GM19438 (cell line): Measurements from ENCODE around the gene CALN1.
"Not testable (repeated sequence)": the region's sequence is repeated elsewhere in the genome, so short reads cannot be mapped to it uniquely, and the experiment has no call there.

Experiments used
- ATAC-seq: cut with Tn5 transposase; IDR thresholded peaks from one replicate; pipeline ENCODE4 v1.9.1; 2021; ENCODE audit warnings: low read depth; ENCODE audit not compliant: unreplicated experiment

Gene CALN1

DNA sequence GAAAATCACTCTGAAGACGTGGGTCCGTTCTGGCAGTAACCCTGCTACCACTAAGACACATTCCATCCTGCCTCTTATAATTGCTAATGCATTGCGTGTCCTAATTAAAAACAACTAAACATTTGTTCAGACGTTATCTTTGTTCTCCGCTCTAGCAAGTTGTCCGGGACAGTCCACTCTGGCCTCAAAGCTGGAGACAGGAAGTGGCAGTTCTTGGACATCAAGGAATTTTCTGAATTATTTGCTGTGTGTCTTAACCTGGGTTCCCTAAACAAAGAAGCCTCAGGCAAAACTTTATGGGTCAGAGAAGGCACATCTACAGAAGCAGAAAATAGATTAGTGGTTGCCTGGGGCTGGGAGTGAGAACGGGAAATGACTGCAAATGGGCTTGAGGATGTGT, 199.1 kb downstream of the CALN1 start:
- ATAC-seq: no peak

DNA sequence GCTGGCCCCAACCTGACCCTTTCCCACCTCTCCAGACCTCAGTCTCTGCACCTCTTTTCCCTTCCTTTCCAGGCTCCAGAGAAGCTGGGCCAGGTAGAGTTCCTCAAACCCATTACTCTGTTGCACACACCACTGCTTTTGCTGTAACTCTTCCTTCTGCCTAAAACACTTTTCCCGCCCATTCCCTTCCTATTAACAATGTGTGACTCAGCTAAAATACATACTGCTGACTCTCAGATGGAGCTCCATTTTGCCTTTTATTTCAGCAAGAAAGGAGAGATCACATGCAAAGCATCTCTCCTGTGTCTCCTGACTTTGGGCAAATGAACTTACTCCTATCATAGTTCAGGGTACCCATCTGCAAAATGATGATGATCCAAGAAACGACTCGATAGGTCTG, 201.0 kb downstream of the CALN1 start:
- ATAC-seq: no peak

DNA sequence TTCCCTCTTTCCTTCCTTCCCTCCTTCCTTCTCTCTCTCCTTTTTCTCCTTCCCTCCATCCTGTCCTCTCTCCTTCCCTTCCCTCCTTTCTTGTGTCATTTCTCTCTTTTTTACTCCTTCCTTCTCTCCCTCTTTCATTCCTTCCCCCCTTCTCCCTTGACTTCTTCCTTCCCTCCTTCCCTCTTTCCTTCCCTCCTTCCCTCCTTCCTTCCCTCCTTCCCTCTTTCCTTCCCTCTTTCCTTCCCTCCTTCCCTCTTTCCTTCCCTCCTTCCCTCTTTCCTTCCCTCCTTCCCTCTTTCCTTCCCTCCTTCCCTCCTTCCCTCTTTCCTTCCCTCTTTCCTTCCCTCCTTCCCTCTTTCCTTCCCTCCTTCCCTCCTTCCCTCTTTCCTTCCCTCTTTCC, 203.1 kb downstream of the CALN1 start:
- not testable (repeated sequence) for ATAC-seq

DNA sequence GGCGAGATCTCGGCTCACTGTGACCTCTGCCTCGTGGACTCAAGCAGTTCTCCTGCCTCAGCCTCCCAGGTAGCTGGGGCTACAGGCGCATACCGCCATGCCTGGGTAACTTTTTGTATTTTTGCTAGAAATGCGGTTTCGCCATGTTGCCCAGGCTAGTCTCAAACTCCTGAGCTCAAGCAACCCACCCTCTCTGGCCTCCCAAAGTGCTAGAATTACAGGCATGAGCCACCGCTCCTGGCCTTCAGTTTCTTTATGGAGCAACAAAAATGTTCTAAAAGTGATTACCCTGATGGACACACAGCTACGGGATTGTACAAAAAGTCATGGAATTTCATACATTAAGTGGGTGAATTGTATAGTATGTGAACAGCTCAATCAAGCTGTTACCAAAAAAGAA, 216.0 kb downstream of the CALN1 start:
- ATAC-seq: no peak

DNA sequence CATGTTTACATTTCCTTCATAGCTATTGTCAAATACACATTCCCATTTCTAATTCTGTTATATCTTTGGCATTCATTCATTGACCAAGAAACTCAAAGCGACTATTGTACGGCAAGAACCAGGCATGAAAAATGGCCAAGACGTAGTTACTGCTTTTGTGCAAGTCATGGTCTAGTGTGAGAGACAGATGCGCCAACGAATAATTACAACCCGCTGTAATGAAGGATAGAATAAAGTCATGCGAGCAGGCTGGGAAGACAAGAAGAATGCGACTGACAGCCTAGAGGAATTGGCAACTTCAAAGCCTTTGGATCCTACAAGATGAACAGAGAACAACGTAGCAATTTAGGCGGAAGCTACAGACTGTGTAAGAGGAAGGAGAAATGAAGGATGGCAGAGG, 221.2 kb downstream of the CALN1 start:
- ATAC-seq: no peak

DNA sequence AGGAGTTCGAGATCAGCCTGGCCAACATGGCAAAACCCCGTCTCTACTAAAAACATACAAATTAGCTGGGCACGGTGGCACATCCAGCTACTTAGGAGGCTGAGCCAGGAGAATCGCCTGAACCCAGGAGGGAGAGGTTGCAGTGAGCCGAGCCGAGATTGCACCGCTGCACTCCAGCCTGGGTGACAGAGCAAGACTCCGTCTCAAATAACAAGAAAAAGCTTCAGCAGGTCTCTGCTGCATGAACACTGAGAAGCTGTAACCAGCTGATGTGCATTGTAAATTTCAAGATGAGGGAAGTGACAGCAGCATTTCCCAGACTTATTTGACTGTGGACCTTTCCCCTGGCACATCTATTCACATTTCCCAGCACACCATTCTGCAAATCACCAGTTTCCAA, 222.0 kb downstream of the CALN1 start:
- no peak for ATAC-seq

DNA sequence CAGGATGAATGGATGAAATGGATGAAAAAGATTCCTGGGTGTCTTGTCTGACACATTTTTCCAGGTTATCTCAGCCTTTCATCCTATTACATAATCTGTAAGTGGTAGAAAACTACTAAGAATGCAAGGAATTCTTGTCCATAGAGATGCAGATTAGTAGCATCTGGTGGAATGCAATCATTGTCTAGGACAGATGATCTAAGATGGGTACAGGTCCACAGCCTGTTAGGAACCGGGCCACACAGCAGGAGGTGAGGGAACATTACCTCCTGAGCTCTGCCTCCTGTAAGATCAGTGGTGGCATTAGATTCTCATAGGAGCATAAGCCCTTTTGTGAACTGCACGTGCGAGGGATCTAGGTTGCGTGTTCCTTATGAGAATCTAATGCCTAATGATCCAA, 225.0 kb downstream of the CALN1 start:
- no peak for ATAC-seq

DNA sequence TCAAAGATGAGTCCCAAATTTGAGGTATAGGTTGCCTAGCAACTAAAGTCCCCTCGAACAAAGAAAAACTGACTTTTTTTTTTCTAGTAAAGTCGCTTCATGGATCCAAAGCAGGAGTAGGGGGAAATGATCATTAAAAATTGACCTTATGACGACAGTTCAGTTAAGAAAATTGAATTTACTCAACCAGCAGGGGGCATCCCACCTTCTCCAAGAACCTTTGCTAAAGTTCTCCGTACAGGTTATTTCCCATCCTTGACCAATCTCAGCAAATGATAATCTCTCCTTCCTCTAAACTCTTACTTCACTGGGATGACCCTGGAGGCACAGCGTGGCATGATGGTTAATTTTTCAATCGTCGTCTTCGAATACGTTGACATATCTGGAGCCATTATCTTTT, 228.3 kb downstream of the CALN1 start:
- ATAC-seq: no peak

DNA sequence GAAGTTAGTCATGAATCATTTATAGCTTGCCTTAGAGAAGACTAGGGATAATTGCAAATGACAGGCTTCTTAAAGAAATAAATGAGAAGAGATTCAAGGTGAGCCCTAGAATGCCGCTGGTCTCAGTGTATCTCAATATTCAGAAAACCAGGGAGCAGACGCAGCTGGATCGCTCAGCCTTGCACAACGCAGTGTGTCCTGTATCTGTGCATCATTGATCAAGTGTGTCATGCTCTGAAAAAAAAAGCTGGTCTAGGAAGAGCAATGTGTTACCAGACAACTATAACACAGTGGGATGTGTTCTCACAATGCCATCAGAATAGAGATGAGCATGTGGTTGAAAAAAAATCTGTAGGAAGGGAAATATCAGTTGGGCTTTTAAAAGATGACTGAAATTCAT, 230.1 kb downstream of the CALN1 start:
- ATAC-seq: no peak

DNA sequence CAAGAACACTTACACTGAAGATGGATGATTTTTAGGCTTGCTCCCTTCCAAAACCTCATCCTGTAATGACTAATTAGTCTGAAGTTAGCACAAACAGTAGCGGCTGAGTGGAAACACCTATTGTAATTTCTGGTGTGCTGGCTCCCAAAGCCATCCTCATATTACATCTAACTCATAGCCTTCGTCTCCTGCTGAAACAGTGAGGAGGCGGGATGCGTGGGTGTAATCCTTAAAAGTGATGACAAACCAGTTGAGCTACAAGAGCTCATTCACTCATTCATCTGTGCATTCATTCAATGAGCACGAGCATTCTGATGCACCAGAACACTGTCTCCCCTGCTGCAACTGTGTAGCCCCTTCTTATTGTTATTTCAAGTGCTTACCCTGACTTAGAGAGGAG, 235.3 kb downstream of the CALN1 start:
- no peak for ATAC-seq

DNA sequence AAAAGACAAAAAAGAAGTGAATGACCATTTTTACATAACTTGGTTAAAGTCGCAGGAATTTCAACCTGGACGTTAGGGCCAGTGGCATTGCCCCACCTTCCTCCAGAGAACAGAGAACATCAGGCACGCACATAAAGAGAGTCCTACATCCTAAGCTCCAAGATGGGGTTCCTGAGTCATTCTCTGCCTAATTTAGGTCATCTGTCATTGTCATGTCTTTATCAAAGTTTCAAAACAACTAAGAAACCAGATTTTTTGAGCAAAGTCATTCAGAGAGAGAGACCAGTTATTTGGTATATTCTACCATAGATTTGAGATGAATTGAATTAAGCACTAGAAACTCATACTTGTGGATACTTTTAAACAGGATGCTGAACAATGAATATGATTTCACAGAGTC, 241.7 kb downstream of the CALN1 start:
- no peak for ATAC-seq

DNA sequence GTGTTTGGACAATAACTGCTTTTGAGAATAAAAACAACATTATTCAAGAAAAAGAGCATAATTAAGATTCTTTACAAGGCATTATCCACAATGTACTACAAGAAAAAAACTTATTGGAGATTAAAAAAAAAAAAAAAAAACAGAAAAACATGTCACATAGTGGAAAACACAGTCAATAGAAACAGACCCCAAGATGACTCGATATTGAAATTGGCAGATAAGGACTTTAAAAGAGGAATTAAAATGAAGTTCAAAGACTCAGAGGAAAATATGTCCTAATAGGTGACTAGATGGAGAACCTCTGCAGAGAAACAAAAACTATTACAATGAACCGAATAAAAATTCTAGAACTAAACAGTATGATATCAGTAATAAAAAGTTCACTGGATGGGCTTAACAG, 248.9 kb downstream of the CALN1 start:
- ATAC-seq: no peak

DNA sequence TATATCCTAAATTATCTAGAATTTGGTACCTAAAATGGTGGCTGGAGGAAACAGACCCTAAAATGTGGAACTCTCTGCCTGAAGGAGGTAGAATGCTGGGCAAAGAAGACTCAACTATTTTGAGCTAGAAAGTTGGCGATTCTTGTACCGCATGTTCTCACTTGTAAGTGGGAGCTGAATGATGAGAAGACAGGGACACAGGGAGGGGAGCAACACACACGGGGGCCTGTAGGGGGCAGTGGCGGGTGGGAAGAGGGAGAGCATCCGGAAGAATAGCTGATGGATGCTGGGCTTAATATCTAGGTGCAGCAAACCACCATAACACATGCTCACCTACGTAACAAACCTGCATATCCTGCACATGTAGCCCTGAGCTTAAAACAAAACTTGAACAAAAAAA, 250.6 kb downstream of the CALN1 start:
- no peak for ATAC-seq

DNA sequence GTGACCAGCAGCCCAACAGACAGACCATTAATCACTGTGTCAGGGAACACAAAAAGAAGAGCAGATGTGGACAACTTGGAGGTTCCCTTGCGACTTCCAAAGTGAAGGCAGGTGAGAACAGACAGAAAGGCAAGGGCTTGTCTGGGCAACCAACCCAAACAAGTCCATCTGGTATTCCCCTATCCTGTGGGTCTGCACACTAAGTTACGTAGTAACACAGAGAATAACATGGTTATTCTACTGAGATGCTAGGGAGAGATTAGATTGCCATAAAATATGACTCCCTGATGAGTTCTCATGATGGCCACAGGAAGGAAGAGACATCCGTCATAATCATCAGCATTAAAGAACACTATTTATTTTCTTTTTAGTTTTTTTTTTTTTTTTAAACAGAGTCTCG, 252.2 kb downstream of the CALN1 start:
- ATAC-seq: no peak

DNA sequence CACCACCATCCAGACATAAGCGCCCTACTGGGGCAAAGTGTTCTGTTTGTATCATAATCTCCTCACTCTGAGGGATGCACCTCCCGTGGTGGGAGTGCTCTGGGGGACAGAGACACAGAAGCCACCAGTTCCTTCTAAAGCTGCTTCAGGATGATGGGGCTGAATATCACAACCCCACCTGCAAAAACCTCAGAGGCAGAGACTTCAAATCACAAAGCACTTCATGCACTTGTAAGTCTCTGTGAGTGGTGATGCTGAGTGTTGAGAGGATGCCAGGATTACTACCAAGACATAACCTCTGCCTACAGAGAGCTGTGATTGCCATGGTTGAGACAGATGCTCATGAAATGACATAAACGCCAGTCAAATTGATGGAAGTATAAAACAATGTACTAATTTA, 255.5 kb downstream of the CALN1 start:
- ATAC-seq: no peak

DNA sequence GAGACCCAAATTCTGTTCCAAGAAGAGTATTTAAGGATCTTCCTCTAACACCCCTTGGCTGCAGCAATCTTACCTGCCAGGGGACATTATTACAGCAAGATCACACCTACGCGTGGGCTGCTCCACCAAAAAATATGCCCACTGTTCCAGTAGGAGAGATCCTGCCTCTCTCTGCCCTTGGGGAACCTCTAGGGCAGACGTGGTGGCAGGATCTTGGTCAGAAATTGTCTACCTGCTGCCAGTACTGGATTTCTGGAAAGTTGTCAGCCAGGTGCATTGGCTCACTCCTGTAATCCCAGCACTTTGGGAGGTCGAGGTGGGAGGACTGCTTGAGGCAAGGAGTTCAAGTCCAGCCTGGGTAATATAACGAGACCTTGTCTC, 259.0 kb downstream of the CALN1 start:
- no peak for ATAC-seq

DNA sequence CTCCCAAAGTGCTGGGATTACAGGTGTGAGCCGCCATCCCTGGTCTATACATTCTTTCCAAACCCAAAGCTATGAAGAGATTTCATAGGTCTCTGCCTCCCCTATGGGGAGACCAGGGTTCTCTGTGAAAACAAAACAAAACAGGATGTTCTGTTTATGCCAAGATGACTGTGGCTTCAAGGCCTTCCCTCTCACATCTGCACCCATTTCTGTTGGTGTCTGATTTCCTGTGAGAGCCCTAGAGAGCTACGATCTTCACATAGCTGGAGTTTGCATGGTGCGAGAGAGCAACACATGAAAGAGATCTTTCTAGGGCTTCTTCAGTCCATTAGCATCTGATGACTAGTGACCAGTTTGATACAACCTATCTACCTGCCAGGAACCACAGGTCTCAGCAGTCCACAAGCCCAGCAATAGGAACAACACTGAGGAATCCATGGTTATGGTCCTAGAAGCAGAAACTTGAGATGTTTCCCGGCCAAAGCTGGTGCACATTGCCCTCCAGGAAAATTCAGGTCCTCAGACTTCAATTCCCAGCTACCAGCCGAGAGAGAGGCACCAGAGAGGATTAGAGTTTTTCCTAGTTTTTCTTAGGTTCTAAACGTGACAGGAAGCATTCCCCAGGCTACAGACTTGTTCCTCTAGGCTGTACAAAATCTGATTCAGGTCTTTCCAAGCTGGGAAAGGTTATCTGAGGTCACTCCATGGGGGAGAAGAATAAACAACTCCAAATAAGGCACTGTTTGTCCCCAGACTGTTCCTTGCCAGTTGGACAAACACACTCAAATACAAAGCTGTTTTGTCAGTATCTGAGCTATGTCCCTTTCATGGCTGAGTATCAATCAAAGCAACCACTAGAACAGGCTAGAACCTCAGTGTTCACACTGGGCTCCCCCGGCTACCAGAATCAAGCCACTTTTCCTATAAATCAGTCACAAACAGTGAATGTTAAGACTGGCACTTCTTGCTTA, 259.7 kb downstream of the CALN1 start:
- ATAC-seq: no peak

DNA sequence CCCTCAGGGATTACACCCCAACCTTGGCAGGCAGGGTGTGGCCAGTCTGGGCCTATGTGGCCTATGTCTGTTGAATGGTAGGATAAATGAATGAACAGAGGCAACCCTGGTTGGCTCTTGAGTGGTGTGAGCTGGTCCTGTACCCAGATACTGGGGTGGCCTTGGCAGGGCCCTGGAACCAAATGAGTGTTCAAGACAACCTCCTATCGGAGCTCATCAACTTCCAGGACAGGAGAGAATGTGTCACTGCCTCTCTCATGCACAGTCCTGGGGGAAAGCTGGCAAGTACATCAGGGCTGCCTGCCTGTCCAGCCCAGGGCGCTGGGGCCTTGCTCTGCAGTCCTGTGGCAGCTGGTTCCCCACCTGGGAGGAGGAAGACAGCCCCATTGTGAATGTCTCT, 271.6 kb downstream of the CALN1 start:
- ATAC-seq: no peak

DNA sequence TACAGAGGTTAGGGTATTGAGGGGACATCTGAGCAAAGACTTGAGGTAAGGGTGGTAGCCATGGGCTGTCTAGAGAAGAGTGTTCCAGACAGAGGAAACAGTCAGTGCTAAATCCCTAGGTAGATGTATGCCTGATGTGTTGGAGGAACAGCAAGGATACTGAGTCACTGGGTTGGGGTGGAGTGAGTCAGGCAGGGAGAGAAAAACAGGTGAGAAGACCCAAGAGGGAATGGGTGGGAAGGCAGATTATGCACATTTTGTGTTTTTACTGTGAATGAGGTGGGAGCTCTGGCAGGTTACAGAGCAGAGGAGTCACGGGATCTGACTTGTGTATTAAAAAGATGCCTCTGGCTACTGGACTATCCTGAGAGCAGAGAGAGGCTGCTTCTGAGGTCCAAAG, 285.0 kb downstream of the CALN1 start:
- no peak for ATAC-seq

DNA sequence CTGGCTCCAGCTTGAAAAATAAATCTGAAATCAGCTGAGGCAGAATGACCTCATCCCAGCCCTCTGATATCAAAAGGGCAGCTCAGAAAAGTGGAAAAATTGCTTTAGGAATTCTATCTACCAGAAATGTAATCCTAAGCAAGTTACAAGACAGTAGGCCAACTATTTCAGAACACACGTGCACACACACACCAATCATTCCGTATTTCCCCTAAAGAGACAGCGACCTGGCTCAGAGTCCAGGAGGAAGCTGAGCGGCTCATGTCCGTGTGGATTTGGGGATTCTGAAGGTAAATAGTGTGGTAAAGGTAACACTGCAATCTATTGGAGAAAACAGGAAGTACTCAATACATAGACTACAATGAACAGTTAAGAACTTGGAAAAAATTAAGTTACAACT, 288.2 kb downstream of the CALN1 start:
- no peak for ATAC-seq

DNA sequence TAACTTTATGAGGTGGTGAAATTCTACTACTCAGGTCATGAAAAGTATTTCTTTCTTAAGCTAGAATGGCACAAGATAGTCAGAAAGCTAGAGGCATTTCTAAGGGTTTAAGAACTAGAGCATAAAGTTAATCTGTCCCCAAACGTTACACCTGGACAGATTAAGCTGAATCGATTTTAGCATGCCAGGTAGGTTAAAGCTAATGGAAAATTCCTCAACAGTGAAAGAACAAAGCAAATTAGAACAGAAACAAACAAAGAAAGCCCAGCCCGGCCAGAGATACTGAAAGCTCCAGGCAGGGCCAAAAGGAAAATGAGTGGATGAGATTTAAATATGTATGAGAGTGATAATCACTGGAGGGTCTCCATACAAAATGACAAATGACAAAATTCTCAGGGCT, 293.8 kb downstream of the CALN1 start:
- ATAC-seq: no peak

DNA sequence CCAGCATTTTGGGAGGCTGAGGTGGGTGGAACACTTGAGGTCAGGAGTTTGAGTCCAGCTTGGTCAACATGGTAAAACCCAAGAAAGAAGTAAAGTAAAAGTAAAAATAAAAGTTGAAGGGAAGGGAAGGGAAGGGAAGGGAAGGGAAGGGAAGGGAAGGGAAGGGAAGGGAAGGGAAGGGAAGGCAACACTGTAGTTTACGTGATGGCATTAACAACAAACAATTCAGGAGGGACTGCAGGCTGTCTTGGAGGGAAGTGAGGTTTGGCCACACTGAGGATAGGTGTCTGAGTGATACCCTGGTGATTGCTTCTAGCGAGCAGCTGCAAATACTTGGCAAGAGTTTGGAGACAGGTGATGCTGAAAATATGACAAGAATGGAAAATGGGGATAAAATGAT, 298.0 kb downstream of the CALN1 start:
- no peak for ATAC-seq

DNA sequence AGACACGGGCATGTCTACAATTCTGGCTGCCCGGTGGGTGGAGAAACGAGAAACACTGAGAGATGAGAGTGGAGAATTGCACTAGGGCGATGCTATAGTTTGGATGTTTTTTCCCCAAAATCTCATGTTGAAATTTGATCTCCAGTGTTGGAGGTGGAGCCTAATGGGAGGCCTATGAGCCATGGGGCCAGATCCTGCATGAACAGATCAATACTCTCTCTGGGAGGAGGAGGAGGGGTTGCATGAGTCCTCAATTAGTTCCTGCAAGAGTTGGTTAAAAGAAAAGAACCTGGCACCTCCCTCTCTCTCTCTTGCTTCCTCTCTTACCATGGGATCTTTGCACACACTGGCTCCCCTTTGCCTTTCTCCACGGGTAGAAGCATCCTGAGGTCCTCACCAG, 299.1 kb downstream of the CALN1 start:
- ATAC-seq: no peak
